Measurements from ENCODE around the gene HLA-F.

Gene HLA-F

DNA sequence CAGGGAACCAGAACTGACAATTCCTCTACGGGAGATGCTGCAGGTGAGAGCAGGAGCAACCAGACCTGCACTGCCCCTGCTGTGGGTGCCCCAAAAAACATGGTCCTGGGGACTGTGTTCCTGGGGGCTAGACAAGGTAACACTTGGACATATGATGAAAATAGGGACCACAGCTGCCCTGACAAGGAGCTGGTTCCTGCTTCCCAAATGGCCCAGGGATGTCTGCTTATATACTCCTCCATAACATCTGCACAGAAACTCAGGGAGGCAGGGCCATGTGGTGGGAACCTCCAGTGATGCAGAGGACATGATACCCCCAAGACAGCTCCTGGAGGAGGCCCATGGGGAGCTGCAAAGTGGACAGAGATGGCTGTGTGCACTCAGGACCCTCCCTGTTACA, 19.8 kb downstream of the HLA-F start:
- FAIRE-seq (no peak), DNase-seq (ENCODE audit: low spot score) (no peak)

DNA sequence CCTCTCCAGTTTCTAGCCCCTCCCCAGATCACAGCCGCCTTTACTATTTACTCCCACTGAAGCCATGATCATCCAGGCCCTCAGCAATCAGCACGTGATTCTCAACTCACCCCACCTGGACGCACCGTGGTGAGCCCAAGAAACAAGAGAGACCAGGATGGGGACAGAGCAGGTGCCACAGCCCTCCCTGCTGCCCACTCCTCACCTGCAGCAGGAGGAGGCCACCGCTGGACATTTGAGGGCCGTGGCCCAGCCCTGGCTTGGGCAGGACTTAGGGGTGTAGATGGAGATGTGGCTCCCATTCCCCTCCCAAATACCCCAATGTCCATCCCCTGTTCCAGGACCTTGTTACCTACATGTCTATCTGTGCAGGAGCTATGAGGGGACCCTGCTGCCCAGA, 20.3 kb downstream of the HLA-F start:
- DNase-seq (ENCODE audit: low spot score) (no peak), FAIRE-seq (no peak)

DNA sequence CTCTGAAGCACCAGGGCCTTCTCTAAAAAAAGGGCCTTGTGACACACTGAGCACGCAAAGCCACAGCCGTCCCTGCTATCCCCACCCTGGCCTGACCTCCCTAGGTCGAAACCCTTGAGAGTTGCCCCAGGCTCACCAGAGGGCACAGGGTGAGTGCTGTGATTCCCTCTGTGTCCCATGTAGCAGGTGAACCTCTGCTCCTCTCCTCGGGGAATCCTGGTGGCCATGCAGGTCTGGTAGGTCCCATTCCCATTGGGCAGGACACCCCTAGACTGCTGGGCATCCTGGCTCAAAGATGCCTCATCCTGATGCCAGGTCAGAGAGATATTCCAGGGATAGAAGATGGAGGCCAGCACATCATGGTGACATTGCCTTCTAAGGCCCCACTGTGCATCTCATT, 20.9 kb downstream of the HLA-F start:
- FAIRE-seq (no peak), DNase-seq (ENCODE audit: low spot score) (no peak)

DNA sequence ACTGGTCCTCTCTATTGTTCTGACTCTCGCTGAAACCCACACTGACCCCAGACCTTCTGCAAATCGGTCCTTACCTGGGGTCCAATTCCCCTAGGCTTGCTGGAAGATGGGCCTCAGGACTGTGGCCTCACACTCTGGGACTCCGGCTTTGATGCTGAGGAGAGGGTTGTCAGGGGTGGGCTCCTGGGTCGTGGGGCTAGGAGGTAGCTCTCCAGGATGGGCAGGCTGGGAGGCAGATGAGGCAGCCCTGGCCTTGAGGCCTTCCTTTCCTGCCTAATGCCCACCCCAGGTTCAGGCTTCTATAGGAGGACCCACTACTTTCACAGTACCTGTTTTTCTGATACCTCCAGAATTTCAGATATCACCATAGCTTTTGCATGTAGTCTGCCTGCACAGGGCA, 21.4 kb downstream of the HLA-F start:
- DNase-seq (ENCODE audit: low spot score): no peak
- FAIRE-seq: no peak

DNA sequence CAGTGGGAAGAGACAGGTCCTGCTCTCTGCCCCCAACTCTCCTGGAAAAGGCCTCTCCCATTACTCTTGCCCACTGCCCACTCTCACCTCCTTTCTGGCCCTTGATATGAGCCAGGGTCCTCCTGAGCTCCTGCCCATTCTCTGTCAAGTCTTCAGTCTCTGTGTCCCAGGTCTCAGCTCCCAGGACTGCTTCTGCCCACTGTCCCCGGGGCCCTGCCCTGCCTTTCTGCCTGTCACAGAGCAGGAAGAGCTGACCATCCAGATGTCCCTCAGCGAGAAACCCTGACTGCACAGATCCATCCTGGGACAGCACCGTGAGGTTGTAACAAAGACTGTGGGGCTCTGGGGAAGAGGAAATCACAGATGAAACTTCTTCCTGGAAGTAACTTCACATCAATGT, 22.2 kb downstream of the HLA-F start:
- FAIRE-seq: no peak
- DNase-seq (ENCODE audit: low spot score): no peak

DNA sequence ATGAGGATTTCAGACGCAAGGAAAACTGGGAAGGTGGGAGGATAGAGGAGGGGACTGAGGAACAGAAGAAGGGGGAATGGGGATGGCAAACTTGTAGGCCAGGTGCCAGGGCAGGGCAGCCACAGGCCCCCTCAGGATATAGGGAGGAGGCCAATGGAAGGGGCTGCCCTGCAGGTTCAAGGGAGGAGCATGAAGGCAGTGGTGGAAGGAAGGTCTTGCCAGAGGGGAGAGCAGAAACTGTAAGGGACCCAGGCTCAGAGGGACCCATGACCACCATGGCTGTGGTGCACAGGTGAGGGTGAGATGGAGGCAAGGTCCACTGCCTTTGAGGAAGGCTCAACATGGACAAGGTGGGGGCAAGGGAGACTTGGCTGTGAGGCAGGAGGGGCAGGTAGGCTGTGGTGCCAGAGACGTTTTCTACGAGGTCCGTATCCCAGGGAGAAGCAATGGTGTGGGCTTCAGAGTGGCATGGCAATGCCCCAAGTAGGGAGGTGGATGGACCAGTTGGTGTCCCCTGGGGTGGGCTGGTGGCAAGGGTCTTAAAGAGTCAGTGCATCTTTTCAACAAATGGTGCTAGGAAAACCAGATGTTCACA, 22.7 kb downstream of the HLA-F start:
- DNase-seq (ENCODE audit: low spot score) (no peak), FAIRE-seq (no peak)

DNA sequence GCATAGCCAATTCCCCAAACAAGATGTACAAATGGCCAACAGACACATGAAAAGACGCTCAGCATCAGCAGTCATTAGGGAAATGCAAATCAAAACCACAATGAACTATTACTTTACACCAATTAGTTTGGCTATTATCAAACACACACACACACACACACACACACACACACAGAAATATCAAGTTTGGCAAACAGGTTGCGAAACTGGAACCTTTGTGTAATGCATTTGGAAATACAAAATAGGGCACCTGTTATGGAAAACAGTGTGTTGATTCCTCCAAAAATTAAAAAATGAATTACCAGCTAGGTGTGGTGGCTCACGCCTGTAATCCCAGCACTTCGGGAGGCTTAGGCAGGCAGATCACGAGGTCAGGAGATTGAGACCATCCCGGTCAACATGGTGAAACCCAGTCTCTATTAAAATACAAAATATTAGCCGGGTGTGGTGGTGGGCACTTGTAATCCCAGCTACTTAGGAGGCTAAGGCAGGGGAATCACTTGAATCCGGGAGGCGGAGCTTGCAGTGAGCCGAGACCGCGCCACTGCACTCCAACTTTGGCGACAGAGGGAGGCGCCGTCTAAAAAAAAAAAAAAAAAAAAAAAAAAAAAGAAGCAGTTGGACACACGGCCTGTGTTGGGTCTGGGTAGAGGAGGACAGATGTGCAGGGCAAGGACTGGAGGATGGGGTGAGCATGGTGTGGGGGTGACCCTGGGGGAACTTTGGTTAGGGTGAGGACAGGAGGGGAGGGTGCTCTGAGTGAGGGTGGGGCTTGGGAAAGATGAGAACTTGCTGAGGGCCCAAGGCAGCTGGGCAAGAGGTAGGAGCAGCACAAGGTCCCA, 23.8 kb downstream of the HLA-F start:
- FAIRE-seq (no peak), DNase-seq (ENCODE audit: low spot score) (no peak)

DNA sequence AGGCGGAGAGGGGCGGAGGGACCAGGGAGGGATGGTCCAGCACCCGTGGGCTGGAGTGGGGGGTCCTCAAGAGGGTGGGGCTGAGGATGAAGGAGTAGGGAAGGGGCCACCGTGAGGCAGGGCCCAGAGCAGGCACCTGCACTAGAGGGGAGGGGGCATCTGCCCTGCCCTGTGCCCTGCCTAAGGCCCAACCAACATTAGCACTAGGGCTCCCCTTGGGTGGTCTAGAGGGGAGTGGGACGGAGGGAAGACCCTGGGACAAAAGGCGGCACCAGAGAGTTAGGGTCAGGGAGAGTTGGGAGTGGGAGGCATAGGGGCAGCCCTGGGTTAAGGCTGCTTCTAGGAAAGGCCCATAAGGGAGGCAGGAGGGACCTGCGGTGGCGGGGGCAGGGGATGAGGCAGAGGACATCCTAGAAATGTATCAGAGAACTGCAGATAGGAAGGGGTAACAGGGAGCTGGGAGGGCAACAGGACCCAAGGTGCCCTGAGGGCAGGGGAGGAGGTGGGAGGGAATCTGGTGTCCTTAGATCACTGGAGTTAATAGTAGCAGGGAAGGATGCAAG, 24.5 kb downstream of the HLA-F start:
- DNase-seq (ENCODE audit: low spot score): no peak
- FAIRE-seq: no peak

DNA sequence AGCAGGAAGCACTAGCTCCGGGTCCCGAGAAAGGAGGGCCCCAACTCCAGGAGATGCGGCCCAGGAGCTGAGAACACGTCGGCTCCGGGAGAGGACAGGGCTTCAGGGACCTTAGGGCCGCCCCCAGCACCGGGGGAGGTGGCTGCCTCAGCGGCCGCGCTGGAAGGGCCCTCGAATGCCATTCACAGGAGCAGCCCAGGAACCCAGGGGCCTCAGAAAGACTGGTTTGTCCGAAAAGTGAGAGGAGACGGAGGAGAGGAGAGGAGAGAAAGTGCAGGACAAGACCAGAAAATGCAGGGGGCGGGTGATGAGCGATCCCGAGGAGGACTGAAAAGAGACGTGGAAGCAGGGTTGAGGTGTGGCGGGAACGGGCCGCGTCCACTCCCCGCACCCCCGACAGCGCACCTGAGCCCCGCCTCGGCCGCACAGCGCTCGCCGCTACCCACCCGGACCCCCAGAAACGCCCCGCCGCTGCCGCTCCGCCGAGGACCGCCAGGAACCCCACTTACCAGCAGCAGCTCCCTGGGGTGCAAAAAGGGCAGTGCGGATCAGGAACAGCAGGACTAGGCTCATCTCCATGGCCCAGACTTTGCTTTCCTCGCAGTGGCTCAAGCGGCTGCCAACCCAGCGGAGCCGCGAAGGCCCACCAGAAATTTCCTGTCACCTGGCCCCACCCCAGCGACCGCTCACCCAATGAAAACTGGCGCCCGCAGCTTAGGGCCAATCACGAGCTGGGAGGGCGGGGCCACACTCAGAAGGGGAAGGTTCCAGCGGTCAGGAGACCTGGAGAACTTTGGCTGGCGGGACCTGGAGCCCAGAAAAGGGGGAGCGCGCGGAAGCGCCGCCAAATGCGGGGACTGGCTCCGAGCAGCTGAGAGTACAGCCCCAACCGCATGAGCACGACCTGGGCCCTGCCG, 25.4 kb downstream of the HLA-F start:
- FAIRE-seq (peak; percentile 71), DNase-seq (ENCODE audit: low spot score) (peak; percentile 71)

DNA sequence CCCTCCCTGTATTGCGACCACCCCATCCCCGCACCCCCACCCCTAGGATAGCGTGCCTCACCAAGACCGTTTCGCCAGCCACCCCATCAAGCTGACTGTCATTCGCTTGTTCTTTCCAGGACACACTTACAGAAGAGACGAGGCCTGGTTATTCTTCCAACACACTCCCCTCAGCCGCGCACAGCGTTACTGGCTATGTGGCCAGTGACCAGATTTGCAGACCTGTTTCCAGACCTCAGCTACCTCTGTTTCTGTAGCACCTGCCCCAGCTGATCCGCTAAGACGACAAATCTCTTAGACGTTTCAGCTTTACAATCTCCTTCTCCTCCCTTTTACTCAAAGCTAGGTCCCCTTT, 26.1 kb downstream of the HLA-F start:
- FAIRE-seq (no peak), DNase-seq (ENCODE audit: low spot score) (no peak)

DNA sequence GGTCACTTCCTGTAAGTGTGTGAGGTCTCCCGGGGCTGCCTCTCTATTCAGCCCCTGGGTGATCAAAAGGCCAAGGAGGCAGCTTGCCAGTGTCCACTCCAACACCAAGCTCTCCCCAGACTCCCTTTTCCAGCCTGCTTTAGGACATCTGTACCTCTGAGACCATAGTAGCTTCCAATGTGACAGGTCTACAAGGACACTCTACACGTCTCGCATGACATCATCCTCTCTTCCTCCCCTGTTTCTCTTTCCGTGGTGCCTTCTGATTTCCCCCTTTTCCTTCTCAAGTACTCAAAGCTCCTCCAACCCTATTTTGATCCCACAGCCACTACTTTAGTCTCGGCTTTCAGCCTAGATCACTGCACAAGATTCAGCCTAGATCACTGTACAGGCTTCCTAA, 26.4 kb downstream of the HLA-F start:
- FAIRE-seq: no peak
- DNase-seq (ENCODE audit: low spot score): no peak

DNA sequence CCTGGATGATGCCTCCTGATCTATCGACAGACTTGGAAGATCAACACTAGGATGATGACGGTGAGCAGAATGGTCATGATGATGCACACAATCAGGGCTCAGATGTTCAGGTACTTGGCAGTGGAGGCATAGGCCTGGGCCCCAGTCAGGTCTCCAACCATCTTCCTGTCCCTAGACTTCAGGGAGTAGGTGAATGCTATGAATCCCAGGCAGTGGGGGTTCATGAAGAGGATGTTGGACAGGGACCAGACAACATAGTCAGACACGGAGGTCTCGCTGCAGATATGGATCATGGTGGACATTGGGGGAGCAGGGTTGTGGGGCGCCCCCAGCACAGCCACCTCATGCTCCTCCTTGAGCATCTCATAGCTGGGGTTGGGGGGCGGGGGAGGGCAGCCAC, 27.5 kb downstream of the HLA-F start:
- FAIRE-seq (no peak), DNase-seq (ENCODE audit: low spot score) (no peak)

DNA sequence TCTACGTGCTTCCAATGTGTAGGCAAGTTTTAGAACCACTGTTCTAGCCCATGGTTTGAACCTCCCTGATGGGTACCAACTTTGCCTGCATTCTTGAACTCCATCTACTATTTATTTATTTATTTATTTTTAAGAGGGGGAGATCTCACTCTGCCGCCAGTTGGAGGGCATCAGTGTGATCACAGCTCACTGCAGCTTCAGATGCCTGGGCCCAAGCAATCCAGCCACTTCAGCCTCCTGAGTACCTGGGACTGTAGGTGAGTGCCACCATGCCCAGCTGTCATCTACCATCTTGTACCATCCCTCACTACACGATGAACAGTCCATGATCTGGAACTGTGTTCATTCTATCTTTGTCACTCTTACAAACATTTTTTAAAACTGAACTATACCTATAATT, 28.2 kb downstream of the HLA-F start:
- DNase-seq (ENCODE audit: low spot score) (no peak), FAIRE-seq (no peak)

DNA sequence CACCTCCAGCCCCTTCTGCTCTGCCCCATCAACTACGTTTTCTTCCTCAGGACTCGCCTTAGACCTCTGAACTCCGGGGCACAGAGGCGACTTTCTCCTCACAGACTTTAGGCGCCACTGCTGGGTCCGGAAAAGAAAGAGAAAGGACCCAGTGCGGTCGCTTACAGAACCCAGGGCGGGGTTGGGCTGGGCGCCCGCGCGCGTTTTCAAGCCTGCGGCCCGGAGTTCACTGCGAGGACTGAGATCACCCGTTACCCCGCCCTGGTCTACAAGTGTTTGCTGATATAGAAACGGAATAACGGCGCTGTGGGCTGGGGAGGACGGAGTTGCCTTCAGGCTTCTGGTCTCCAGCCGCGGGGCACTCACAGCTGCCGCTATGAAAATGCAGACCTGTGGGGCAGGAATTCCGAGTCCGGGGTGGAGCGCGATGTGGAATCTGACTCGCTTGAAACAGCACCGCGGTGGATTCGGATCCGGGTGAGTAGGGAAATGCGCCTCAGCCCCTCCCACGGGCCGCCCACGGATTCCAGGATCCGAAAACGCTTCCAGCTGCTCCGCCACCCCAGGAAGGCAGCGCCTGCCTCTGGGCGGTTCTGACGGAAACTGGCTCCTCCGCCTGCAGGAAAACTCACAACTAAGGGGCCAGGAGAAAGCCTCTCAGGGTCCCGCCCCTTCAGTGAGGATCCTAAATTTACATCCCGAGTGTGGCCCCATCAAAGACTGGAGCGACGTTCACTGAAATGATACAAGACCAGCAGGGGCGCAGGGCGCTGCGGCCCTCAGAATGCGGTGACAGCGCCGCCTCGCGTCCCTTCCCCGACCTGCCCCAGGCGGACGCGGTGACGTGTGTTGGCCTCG, 29.4 kb downstream of the HLA-F start:
- FAIRE-seq: peak; percentile 73
- peak; percentile 87 for DNase-seq (ENCODE audit: low spot score)

DNA sequence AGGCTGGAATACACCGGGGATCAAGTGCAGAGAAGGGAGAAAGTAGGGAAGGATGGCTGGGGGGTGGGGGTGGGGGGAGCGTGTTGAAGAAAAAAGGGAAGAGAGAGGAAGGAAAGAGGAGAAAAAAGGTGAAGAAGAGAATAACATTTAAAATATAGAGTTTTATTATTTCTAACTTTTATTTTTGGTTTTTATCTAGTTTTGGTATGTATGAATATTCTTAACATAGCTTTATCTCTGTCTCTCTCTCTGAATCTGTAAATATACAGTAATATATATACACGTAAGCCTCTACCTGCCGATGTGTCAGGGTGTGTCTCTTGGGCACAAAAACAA, 30.0 kb downstream of the HLA-F start:
- no peak for DNase-seq (ENCODE audit: low spot score)
- no peak for FAIRE-seq

DNA sequence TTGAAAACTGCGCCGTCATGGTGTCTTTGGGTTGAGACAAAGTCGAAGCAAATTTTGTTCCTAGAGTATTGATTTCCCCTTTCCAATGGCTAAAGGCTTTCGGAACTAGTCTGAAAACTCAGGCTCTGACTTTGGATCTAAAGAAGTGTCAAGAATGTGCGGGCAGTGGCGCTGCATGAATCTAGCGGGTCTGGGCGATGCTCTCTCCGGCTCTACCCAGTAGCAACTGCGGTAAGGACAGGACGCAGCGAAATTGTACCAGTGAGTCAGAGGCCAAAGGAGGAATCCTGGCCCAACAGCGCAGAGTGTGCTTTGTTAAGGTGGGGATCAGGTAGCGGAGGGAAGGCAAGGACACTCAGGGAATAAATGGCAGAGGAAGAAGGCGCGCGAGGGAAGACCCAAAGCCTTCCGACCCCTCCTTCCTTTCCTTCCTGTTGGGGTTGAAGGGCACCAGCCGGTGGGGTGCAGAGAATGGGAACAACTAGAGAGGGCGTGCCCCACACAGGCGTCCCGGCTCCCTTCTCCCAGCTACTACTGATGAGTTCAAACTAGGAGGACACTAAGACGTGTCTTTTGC, 32.1 kb downstream of the HLA-F start:
- no peak for FAIRE-seq

DNA sequence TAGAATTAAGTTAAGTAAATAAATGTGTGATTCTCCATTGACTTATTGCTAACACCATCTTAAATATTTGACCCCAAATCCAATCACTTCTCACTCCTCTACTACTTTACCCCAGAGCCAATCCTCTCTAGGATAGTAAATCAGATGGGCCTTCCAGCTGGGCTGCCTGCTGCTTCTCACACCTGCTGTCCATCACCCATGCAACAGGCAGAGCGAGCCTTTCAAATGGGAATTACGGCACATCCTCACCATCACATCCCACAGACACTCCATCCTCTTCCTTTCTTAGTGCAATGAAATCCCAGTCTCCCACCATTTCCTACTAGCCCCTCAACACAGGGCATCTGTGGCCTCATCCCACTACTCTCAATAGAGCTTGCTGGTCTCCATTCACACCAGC, 34.0 kb downstream of the HLA-F start:
- no peak for DNase-seq (ENCODE audit: low spot score)
- no peak for FAIRE-seq

More for the DNA sequence above, 32.1 kb downstream of the HLA-F start:
- DNase-seq (ENCODE audit: low spot score): no peak

DNA sequence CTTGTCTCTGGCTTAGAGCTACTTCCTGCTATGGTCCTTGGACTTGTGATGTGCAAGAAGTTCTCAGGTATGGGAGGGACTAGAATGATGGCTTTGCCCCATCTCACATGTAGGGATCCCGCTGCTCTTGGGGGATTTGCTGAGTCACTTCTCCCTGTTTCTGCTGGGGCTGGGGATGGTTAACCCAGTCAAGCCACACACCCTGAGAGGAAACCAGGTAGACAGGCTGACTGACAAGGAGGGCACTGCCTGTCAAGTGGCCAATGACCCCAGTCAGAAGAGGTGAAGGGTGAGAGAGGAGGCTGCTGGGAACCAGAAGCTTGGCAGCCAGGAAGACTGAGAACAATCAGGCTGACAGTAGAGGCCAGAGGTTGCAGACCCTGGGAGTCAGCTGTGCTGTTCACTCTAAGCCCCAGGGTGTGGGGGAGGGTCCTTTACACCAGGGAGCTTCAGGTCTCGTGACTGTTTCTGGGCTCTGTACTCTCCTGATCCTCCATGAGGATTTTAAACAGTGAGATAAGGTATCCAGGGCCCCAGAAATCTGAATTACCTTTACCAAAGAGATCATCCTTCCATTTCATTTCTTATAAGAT, 34.6 kb downstream of the HLA-F start:
- DNase-seq (ENCODE audit: low spot score): no peak
- no peak for FAIRE-seq

DNA sequence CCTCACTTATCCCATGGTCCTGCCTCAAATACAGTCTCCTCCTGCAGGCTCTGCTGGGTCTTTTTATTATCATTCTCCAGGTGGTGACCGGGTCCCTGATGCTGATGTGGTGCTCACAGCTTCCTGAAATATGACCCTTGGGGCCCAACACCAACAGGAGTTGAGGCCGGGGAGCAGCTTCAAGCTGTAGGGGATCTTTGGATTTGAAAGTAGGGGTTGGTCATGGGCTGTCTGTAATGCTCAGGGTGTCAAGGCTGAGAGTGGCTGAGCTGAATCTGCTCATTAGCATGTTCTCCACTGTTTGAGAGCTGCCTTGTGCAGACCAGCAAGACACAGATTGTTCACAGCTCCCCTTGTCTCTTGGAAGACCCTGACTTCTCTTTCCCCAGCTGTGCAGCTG, 35.5 kb downstream of the HLA-F start:
- FAIRE-seq: no peak
- DNase-seq (ENCODE audit: low spot score): no peak

DNA sequence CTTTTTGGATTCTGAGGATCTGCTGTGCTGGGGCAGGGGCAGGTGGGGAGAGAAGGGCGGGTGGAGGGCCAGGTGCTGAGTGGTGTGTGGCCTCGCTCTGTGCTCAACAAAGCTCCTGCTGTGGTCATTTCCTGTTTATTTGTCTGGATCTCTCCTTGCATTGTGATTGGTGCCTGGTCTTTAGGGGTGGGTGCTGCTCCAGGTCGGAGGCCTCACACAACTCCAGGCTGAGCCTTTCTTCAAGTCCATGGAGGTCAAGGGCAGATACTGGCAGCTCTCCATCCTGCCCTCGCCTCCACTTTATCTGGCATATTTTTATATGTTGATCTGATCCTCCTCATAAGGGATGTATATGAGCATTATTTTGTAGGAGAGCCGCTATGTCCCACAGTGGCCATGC, 36.2 kb downstream of the HLA-F start:
- FAIRE-seq: no peak

More for the DNA sequence above, 36.2 kb downstream of the HLA-F start:
- no peak for DNase-seq (ENCODE audit: low spot score)
